ENCODE measurements around the gene CCR6.
"Not testable (repeated sequence)": the region's sequence is repeated elsewhere in the genome, so short reads cannot be mapped to it uniquely, and the experiment has no call there.

CCR6 gene

DNA sequence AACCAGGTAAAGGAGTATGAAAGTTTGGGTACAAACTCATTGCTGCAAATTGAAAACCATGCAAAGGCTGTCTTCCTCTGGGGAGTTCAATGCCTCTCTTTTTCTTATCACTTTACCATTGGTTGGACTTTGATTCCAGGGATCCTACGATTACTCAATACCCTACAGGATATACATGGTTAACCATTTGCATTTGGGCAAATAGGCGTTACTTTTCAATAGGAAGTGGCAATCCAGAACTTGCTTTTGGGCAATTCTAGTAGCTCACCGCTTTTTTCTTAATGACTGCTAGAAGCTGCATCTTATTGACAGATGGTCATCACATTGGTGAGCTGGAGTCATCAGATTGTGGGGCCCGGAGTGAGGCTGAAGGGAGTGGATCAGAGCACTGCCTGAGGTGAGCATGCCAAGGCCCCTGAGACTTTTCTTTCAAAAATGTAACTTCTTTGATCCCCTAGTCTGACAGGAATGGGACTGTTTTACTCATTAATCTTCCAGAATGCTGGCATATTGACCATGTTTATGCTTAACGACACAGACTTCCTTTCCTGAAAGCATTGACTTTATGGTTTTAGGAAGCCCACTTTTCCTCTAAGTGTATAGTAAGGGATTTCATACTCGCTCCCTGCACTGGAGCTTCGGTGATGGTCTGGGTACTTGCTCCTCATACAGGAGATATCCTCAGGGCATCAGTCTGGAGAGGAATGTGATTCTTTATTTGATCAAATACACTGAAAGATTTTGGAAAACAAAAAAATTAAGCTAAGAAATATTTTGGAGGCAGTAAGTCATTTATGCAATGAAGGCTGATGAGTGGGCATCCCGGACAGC lies at the start of gene CCR6:
CCR6 (plus strand) TSS at position 270 of the 831 bp plus-strand sequence. CDS start 13,039 bp downstream, outside the sequence.
- DNase-seq, result no peak

GRCh38 chr6:167073679-167074274 lies 49.1 kb upstream of the CCR6 start:
- no peak for DNase-seq

GRCh38 chr6:167077241-167077932 lies 45.5 kb upstream of the CCR6 start:
- DNase-seq, result no peak

- no peak for DNase-seq
These were observed 44.2 kb upstream of the CCR6 start for GRCh38 chr6:167078745-167079144.

DNA sequence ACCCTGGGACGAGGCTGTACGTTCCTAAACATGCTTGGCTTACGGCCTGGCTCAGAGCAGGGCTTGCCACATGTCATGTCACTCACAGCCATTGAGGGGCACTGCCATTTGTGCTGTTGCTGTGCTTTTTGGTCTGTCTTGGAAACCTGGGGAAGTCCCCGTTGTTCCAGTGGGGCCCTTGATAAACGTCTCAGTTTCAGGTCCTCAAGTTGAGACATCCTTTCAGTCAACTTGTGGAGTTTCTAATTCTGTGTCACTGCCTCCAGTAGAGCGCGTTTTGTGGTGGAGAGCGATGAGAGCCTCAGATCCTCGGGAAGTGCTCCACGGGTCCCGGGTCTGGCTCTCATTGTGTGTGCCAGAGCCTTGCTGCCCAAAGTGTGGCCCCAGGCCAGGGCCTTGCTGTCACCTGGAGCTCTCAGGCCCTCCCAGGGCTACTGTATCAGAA lies 43.0 kb upstream of the CCR6 start:
- DNase-seq, result no peak

DNA sequence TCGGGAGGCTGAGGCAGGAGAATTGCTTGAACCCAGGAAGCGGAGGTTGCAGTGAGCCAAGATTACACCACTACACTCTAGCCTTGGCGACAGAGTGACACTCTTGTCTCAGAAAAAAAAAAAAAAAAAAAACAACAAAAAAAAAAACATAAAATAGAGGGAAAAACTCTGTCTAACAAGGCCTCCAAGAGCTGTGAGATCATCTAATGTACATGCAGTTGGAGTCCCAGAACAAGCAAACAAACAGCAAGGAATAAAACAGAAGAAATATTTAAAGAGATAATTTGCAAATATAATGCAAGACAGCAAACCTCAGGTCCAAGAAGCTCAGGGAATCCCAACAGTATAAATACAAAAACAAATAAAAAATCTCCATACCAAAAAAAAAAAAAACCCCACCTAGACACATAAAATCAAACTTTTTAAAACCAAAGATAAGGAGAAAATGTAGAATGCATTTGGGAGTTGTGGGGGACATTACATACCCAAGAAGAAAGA lies 35.0 kb upstream of the CCR6 start:
- no peak for DNase-seq

DNA sequence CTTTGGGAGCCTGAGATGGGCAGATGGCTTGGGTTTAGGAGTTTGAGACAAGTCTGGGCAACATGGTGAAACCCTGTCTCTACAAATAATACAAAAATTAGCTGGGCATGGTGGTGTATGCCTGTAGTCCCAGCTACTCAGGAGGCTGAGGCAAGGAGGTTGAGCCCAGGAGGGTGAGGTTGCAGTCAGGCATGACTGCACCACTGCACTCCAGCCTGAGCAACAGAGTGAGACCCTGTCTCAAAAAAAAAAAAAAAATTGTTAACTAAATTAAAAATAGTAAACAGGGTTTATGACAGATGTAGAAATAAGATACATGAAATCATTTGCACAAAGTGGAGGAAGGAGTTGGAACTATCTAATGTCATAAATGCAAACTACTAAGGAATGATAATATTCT lies 34.2 kb upstream of the CCR6 start:
- DNase-seq, result not testable (repeated sequence)

- DNase-seq, result no peak
These were observed 33.4 kb upstream of the CCR6 start for GRCh38 chr6:167089243-167090142.

DNA sequence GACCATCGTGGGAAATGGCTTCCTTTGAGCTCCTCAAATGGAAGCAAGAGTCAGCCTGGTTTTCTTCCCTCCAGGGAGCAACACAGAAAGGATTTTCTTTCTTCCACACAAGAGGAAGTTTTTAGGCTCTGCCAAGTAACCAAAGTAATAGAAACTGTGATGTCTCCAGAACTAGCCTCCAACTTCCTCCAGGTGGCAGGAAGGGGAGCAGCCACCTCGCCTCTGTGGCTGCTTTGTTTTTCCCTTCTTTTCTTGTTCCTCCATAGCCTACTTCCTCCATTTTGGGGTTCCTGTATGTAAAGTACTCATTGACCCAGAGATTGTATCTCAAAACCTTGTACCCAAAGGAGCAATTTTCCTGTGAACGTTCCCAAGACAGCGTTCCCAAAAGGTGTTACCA lies 32.7 kb upstream of the CCR6 start:
- no peak for DNase-seq

- no peak for DNase-seq
These were observed 31.7 kb upstream of the CCR6 start for GRCh38 chr6:167091026-167091804.

GRCh38 chr6:167091805-167092107 lies 31.1 kb upstream of the CCR6 start:
- no peak for DNase-seq

GRCh38 chr6:167092672-167093339 lies 30.1 kb upstream of the CCR6 start:
- no peak for DNase-seq

DNA sequence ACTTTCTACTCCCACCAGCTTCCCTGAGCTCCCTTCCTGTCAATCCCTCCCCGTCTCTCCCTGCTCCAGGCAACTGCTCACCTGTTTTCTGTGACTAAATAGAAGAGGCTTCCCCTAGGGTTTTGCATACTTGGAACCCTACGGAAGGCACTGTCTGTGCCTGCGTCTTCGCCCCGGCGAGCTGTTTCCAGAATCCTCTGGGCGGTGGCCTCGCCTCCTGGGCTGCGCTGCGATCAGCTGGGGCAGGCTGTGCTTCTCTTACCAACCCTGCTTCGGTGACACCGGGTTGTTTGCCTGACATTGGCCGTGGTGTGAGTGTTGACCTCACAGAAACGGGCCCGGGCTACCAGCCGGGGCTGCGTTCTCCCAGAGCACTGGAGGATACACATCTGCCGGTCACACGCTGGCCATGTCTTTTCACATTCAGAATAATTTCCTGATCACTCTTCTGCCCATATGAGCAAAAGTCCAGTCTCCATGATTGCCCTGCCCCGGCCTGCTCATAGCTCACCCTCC lies 29.4 kb upstream of the CCR6 start:
- DNase-seq, result no peak

GRCh38 chr6:167093922-167094432 lies 28.9 kb upstream of the CCR6 start:
- no peak for DNase-seq

- no peak for DNase-seq
These were observed 28.5 kb upstream of the CCR6 start for GRCh38 chr6:167094436-167094819.

GRCh38 chr6:167094820-167095637 lies 27.9 kb upstream of the CCR6 start:
- no peak for DNase-seq

- DNase-seq, result no peak
These were observed 27.0 kb upstream of the CCR6 start for GRCh38 chr6:167095888-167096287.

GRCh38 chr6:167096991-167097390 lies 25.9 kb upstream of the CCR6 start:
- no peak for DNase-seq

DNA sequence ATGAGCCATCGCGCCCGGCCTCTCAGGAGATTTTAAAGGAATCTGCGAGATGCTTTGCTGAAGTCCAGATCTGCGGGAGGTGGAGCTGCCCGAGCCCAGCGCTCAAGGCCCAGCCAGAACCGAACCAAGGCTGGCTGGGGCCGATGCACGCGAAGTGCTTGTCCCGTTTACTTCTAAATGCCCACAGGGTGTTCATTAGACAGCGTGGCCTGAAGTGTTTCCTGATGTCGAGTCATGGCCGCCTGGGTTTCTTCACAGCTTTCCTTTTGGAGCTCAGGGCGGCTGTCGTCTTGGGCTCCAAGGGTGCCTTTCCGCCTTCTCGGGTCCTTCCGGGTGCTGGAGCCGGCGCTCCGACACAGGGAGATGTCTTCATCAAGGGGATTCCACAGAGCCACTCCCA lies 25.1 kb upstream of the CCR6 start:
- DNase-seq, result no peak

GRCh38 chr6:167098825-167099225 lies 24.1 kb upstream of the CCR6 start:
- DNase-seq, result no peak
